GM12801 (cell line): ENCODE results near the gene KLK5.

Source experiments
- CTCF ChIP-seq: IDR thresholded peaks from one replicate; pipeline ENCODE4 v1.5.1; 2011; ENCODE audit warnings: control low read depth; ENCODE audit not compliant: insufficient read length; ENCODE audit errors: extremely low read depth

KLK5 gene

GRCh38 chr19:50896591-50897190 is 56.1 kb downstream of the KLK5 start:
- TF ChIP-seq CTCF = no peak

GRCh38 chr19:50894478-50895356 is 58.1 kb downstream of the KLK5 start:
- no peak for TF ChIP-seq CTCF
